Testis (tissue), 3 donors: ENCODE results near the gene PLPPR1. TPM values are rescaled to one million over a fixed set of nuclear protein-coding genes. Genes with fewer than 3 reads are reported as not detected.

Experiments
- DNase-seq: peaks from one replicate; pipeline ENCODE4 v3.0.0-alpha.2; 2019
- H3K27ac ChIP-seq, 2 donors: fragments of 200-600 bp; sonication (generic); one replicate each; pipeline ENCODE4 v1.5.1; 2019
- H3K27me3 ChIP-seq: fragments of 200-600 bp; sonication (generic); one replicate; pipeline ENCODE4 v1.5.1; 2019
- H3K36me3 ChIP-seq: fragments of 200-600 bp; sonication (generic); one replicate; pipeline ENCODE4 v1.5.1; 2017; ENCODE audit warnings: low read depth; ENCODE audit errors: missing control alignments
- H3K4me1 ChIP-seq: fragments of 200-600 bp; sonication (generic); one replicate; pipeline ENCODE4 v1.5.1; 2019
- H3K4me3 ChIP-seq, 2 donors: fragments of 200-600 bp; sonication (generic); one replicate each; pipeline ENCODE4 v1.5.1; 2017 to 2019
- H3K9me3 ChIP-seq: fragments of 200-600 bp; sonication (generic); one replicate; pipeline ENCODE4 v1.5.1; 2017
- CTCF ChIP-seq, 3 experiments: fragments of 450-650 bp in 2 of 3; fragments of 200-600 bp in 1 of 3; sonication (generic) in 1 of 3; IDR thresholded peaks; one replicate each; pipeline ENCODE4 v1.5.1; 2016 to 2019; ENCODE audit warnings: antibody characterized with exemption in 3 of 3, mild to moderate bottlenecking in 2 of 3, moderate library complexity in 1 of 3
- POLR2A ChIP-seq: fragments of 450-650 bp; IDR thresholded peaks from one replicate; pipeline ENCODE4 v1.6.1; 2017; ENCODE audit warnings: antibody characterized with exemption, mild to moderate bottlenecking, moderate library complexity
- WGBS, 2 donors: methylation state at CpG; one replicate each; pipeline ENCODE4 v1.1.5; 2018; 5-methylcytosine and 5-hydroxymethylcytosine counted together
- intact Hi-C: fragments of 100-400 bp; cut with DNase I; formaldehyde crosslinking; loops from one replicate; pipeline ENCODE4 v1.15.1; 2023; ENCODE audit warnings: low total_unique reads
- polyA plus RNA-seq: library from polyadenylated mRNA; stranded (reverse); fragments of 350-450 nt; fragmentation: Illumina TruSeq; extraction: RNeasy Lipid Tissue Mini Kit (QIAGEN cat#74804); gene quantifications from one replicate; pipeline ENCODE4 v1.2.3, GENCODE V29; 2014; ENCODE audit warnings: low read depth, low replicate concordance; ENCODE audit not compliant: insufficient read depth
- total RNA-seq, 2 donors: library from RNA; depleted of rRNA; stranded (reverse); fragments of >200 nt; gene quantifications; one replicate each; pipeline ENCODE4 v1.2.3, GENCODE V29; 2016

PLPPR1 gene
- total and polyA plus RNA-seq, 3 donors from 2014 or later: 1.2 to 2.9 (median 2.5) TPM

GRCh38 chr9:101176384-101176783 is 147.9 kb downstream of the PLPPR1 start:
- no peaks in the 10 kb centered on the region for H3K4me1 ChIP-seq
- H3K27me3 ChIP-seq: no peaks in the 10 kb centered on the region
- no peaks in the 10 kb centered on the region for H3K36me3 ChIP-seq
- H3K9me3 ChIP-seq: no peaks in the 10 kb centered on the region
- intact Hi-C loops: no loop called here
- H3K4me3 ChIP-seq: no peak overlapping the region
- DNase-seq: no peak
- H3K27ac ChIP-seq: no peak overlapping the region
- 91 to 92% methylated on average over 5 of the region's 5 CpGs for WGBS, 2 donors
- no peak for TF ChIP-seq POLR2A
- peak in 1 of 3 experiments; percentile 13 for TF ChIP-seq CTCF (IDR thresholded peaks at IDR 0.05)

- Histone ChIP-seq H3K27ac (no peak overlapping the region), H3K4me3 (no peak overlapping the region), H3K36me3 (no peaks in the 10 kb centered on the region), H3K27me3 (no peaks in the 10 kb centered on the region), H3K4me1 (no peaks in the 10 kb centered on the region), H3K9me3 (no peaks in the 10 kb centered on the region)
- TF ChIP-seq POLR2A (no peak), CTCF (IDR thresholded peaks at IDR 0.05) (no peak)
- intact Hi-C loops: no loop called here
- 68 to 77% methylated on average over 2 of the region's 2 CpGs for WGBS, 2 donors
- no peak for DNase-seq
Observed at GRCh38 chr9:101184813-101185278, 156.3 kb downstream of the PLPPR1 start.

GRCh38 chr9:101191723-101192122 is 163.2 kb downstream of the PLPPR1 start:
- TF ChIP-seq CTCF (IDR thresholded peaks at IDR 0.05): no peak
- no peak for TF ChIP-seq POLR2A
- H3K27ac ChIP-seq: no peak overlapping the region
- H3K4me1 ChIP-seq: no peaks in the 10 kb centered on the region
- DNase-seq: no peak
- intact Hi-C loops: no loop called here
- no peaks in the 10 kb centered on the region for H3K27me3 ChIP-seq
- H3K36me3 ChIP-seq: no peaks in the 10 kb centered on the region
- WGBS, 2 donors: 73 to 76% methylated on average over 2 of the region's 2 CpGs
- H3K9me3 ChIP-seq: no peaks in the 10 kb centered on the region
- no peak overlapping the region for H3K4me3 ChIP-seq

- TF ChIP-seq POLR2A: no peak
- TF ChIP-seq CTCF (IDR thresholded peaks at IDR 0.05): no peak
- no peaks in the 10 kb centered on the region for H3K9me3 ChIP-seq
Observed at GRCh38 chr9:101197026-101197425, 168.5 kb downstream of the PLPPR1 start.

GRCh38 chr9:101200852-101201251 is 172.3 kb downstream of the PLPPR1 start:
- no peak for DNase-seq
- H3K4me3 ChIP-seq: no peak overlapping the region
- no peaks in the 10 kb centered on the region for H3K4me1 ChIP-seq
- H3K27me3 ChIP-seq: no peaks in the 10 kb centered on the region
- 72 to 84% methylated on average over 2 of the region's 2 CpGs for WGBS, 2 donors
- TF ChIP-seq POLR2A (no peak), CTCF (IDR thresholded peaks at IDR 0.05) (no peak)
- H3K36me3 ChIP-seq: no peaks in the 10 kb centered on the region
- intact Hi-C loops: no loop called here
- H3K27ac ChIP-seq: no peak overlapping the region
- H3K9me3 ChIP-seq: no peaks in the 10 kb centered on the region

More at GRCh38 chr9:101197026-101197425, 168.5 kb downstream of the PLPPR1 start:
- intact Hi-C loops: no loop called here
- H3K27ac ChIP-seq: no peak overlapping the region
- no peaks in the 10 kb centered on the region for H3K36me3 ChIP-seq
- no peaks in the 10 kb centered on the region for H3K4me1 ChIP-seq
- WGBS, 2 donors: 84 to 87% methylated on average over 4 of the region's 4 CpGs
- H3K4me3 ChIP-seq: no peak overlapping the region
- DNase-seq: no peak
- H3K27me3 ChIP-seq: no peaks in the 10 kb centered on the region
